Measurements from ENCODE around the gene IFT43. TPM values are rescaled to one million over a fixed set of nuclear protein-coding genes. Genes with fewer than 3 reads are reported as not detected.
"Not testable (repeated sequence)": the region's sequence is repeated elsewhere in the genome, so short reads cannot be mapped to it uniquely, and the experiment has no call there.

The IFT43 gene
- total and polyA plus RNA-seq, 9 donors, result 14.2 to 48.8 (median 30.2) TPM

DNA sequence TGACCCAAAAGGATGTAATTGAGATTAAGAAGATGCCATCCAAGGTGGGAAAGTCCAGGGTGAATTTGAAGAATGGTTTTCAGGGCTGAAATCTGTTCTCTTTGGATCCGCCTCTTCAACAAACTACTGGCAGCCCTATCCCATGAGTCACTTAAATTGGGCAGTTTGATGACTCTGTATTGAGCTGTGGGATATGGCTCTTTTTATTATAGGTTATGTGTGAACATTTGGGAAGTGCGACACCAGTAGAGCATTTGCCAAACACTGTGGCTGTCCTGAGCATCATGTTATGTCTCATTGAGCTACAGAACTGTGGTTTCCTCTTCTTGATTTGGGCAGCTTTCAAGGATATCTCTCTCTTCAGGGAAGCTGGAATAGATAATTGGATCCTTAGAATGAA, 22.3 kb downstream of the IFT43 start:
- Histone ChIP-seq H3K9me3 (no peaks in the 10 kb centered on the region), H3K27me3 (no peaks in the 10 kb centered on the region), H3K27ac (no peak overlapping the region), H3K36me3 (no peaks in the 10 kb centered on the region), H3K4me1 (ENCODE audit: insufficient read depth) (peaks cover 2% of the 10 kb centered on the region), H3K4me3 (no peak overlapping the region)
- no peak for DNase-seq
- TF ChIP-seq CTCF (IDR thresholded peaks at IDR 0.05), result no peak
- no peak for TF ChIP-seq EP300 (IDR thresholded peaks at IDR 0.05)
- no peak for TF ChIP-seq POLR2A (IDR thresholded peaks at IDR 0.05)
- 87 to 97% (median 93%) methylated on average over 2 of the region's 2 CpGs for WGBS, 3 donors
- intact Hi-C loops (cut with DNase I), result no loop called here

DNA sequence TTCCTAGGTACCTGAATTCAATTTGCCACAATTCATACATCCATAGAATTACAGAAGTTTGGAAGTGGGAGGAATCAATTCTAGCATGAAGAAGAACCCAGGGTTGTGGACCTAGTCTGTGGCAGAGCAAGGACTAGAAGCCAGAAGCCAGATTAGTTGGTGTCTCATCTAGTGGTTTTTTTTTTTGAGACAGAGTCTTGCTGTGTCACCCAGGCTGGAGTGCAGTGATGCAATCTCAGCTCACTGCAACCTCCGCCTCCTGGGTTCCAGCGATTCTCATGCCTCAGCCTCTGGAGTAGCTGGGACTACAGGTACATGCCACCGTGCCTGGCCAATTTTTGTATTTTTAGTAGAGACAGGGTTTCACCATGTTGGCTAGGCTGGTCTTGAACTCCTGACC, 24.1 kb downstream of the IFT43 start:
- H3K9me3 ChIP-seq; DNase-seq; H3K27ac ChIP-seq; H3K4me3 ChIP-seq; H3K36me3 ChIP-seq; H3K27me3 ChIP-seq; H3K4me1 ChIP-seq (ENCODE audit: insufficient read depth); intact Hi-C loops (cut with DNase I): not testable (repeated sequence)
- 96 to 98% (median 97%) methylated on average over 3 of the region's 3 CpGs for WGBS, 3 donors

DNA sequence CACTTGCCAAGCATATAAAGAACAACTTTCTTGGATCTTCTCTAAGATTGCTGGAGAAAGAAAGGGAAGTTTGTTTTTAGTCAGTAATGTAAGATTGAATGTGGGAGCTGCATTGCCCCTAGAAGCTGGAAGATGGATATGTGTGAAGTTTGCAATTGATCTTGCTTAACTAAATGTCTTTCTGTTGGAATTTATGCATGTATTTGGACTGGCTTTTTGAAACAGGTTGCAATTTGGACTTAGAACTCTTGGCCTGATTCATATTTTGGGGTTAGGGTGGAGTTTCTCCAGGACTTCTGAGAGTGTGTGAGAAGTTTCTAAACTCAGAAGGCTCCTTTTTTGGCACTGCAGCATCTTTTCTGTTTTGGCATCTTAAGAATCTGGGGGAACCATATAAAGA, 26.4 kb downstream of the IFT43 start:
- Histone ChIP-seq H3K27me3 (no peaks in the 10 kb centered on the region), H3K4me1 (ENCODE audit: insufficient read depth) (peaks cover 3% of the 10 kb centered on the region), H3K27ac (no peak overlapping the region), H3K36me3 (no peaks in the 10 kb centered on the region), H3K9me3 (no peaks in the 10 kb centered on the region), H3K4me3 (no peak overlapping the region)
- TF ChIP-seq POLR2A (IDR thresholded peaks at IDR 0.05) (no peak), EP300 (IDR thresholded peaks at IDR 0.05) (no peak), CTCF (IDR thresholded peaks at IDR 0.05) (no peak)
- no peak for DNase-seq
- intact Hi-C loops (cut with DNase I), result no loop called here

GRCh38 chr14:76012354-76012753, 26.8 kb downstream of the IFT43 start:
- DNase-seq, result peak; percentile 41 to 61 (median 49)
- Histone ChIP-seq H3K4me3 (no peak overlapping the region), H3K27ac (peak overlapping the region in 1 of 2 donors; percentile 39), H3K4me1 (ENCODE audit: insufficient read depth) (peaks cover 3% of the 10 kb centered on the region), H3K9me3 (no peaks in the 10 kb centered on the region), H3K36me3 (no peaks in the 10 kb centered on the region), H3K27me3 (no peaks in the 10 kb centered on the region)
- WGBS, 3 donors, result 10 to 15% (median 13%) methylated on average over 9 of the region's 9 CpGs
- peak; percentile 88 for TF ChIP-seq EP300 (IDR thresholded peaks at IDR 0.05)
- TF ChIP-seq CTCF (IDR thresholded peaks at IDR 0.05), result no peak
- intact Hi-C loops (cut with DNase I), result no loop called here

DNA sequence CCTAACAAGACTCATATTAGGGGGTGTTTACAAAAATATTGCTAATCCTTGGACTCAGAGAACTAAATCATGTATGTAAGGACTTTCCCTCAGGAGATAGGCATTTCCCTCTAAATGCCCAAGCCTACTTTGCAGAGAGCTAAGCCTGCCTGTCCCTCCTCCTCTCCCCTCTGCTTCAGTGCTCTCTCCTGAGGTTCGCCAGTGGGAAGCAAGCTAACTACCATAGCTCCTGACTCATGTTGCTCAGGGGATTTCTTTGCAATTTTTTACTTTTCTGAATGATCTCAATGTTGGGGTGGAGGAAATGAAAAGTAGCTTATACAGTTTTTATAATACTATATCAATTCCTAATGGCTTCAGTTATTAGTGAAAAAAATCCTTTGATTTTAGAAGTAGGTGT, 29.6 kb downstream of the IFT43 start:
- Histone ChIP-seq H3K4me1 (ENCODE audit: insufficient read depth) (peaks cover 3% of the 10 kb centered on the region), H3K27ac (no peak overlapping the region), H3K9me3 (no peaks in the 10 kb centered on the region), H3K27me3 (no peaks in the 10 kb centered on the region), H3K4me3 (no peak overlapping the region), H3K36me3 (no peaks in the 10 kb centered on the region)
- TF ChIP-seq POLR2A (IDR thresholded peaks at IDR 0.05) (no peak), CTCF (IDR thresholded peaks at IDR 0.05) (no peak), EP300 (IDR thresholded peaks at IDR 0.05) (no peak)
- DNase-seq, result no peak
- intact Hi-C loops (cut with DNase I), result no loop called here
- 93 to 95% (median 94%) methylated on average over 1 of the region's 1 CpG for WGBS, 3 donors
